DMS53 treated with DMSO at 0.1 percent for 48 hours (cell line): ENCODE measurements around the gene AGFG2.

ENCODE experiments used
- DNase-seq: peaks from one replicate; lab custom pipeline; 2025; ENCODE audit not compliant: unreplicated experiment; lab: John Stamatoyannopoulos, UW

Gene AGFG2

GRCh38 chr7:100584054-100584682, 45.2 kb downstream of the AGFG2 start:
- no peak for DNase-seq

- peak; percentile 48 for DNase-seq
Measured at GRCh38 chr7:100584683-100585510, 45.9 kb downstream of the AGFG2 start.

GRCh38 chr7:100585511-100586265, 46.7 kb downstream of the AGFG2 start, which contains the start of gene LRCH4:
TSS of gene LRCH4 (minus strand) at chr7:100586129. CDS start at chr7:100586100, 29 bp downstream.
- peak; percentile 75 for DNase-seq

- DNase-seq = peak; percentile 100
Measured at GRCh38 chr7:100586266-100587025, 47.4 kb downstream of the AGFG2 start, which contains the start of gene FBXO24. TSS of gene FBXO24 (plus strand) at chr7:100586328. CDS start at chr7:100586626, 298 bp downstream.

GRCh38 chr7:100588438-100588837, 49.4 kb downstream of the AGFG2 start:
- no peak for DNase-seq

- no peak for DNase-seq
Measured at GRCh38 chr7:100589341-100589947, 50.4 kb downstream of the AGFG2 start.

GRCh38 chr7:100590077-100590737, 51.2 kb downstream of the AGFG2 start:
- DNase-seq = no peak

GRCh38 chr7:100591596-100591995, 52.6 kb downstream of the AGFG2 start:
- DNase-seq = no peak

GRCh38 chr7:100595188-100595587, 56.2 kb downstream of the AGFG2 start:
- DNase-seq = no peak

- no peak for DNase-seq
Measured at GRCh38 chr7:100598425-100598824, 59.4 kb downstream of the AGFG2 start.

- DNase-seq = no peak
Measured at GRCh38 chr7:100599911-100600729, 61.1 kb downstream of the AGFG2 start.

- DNase-seq = no peak
Measured at GRCh38 chr7:100600730-100601038, 61.7 kb downstream of the AGFG2 start.

GRCh38 chr7:100602889-100603725, 64.1 kb downstream of the AGFG2 start:
- no peak for DNase-seq

GRCh38 chr7:100603726-100604027, 64.7 kb downstream of the AGFG2 start:
- DNase-seq = no peak

- peak; percentile 65 for DNase-seq
Measured at GRCh38 chr7:100604028-100604975, 65.3 kb downstream of the AGFG2 start.

- peak; percentile 13 for DNase-seq
Measured at GRCh38 chr7:100604976-100605911, 66.2 kb downstream of the AGFG2 start.
